Natural killer cell (primary cell): Measurements from ENCODE around the gene TPPP2. TPM values are rescaled to one million over a fixed set of nuclear protein-coding genes. Genes with fewer than 3 reads are reported as not detected.
A peak's percentile ranks its signal among the peaks of the same experiment; 100 is the strongest.

Source experiments
- ATAC-seq, 3 donors: fragments of 150-1000 bp in 2 of 3; fragments of 200-7000 bp in 1 of 3; cut with Tn5 transposase; 1 replicate in 1 of 3; 2 replicates in 2 of 3; pipeline ENCODE4 v1.10.0; 2021; ENCODE audit warnings: mild to moderate bottlenecking in 2 of 3, moderate library complexity in 2 of 3
- DNase-seq, 2 donors: peaks; one replicate each; pipeline versions ENCODE4 v3.0.0 to v3.0.0-alpha.2; 2013 to 2021; ENCODE audit warnings: mixed read lengths in 1 of 2
- H3K27ac ChIP-seq: one replicate; pipeline ENCODE4 v1.5.1; 2013; ENCODE audit warnings: mild to moderate bottlenecking, low read length
- H3K27me3 ChIP-seq: one replicate; pipeline ENCODE4 v1.6.1; 2013; ENCODE audit warnings: low read length; ENCODE audit not compliant: control insufficient read depth, insufficient read depth
- H3K36me3 ChIP-seq: one replicate; pipeline ENCODE4 v1.6.1; 2013; ENCODE audit warnings: low read length; ENCODE audit not compliant: control insufficient read depth, insufficient read depth
- H3K4me1 ChIP-seq: one replicate; pipeline ENCODE4 v1.6.1; 2013; ENCODE audit warnings: low read length; ENCODE audit not compliant: control insufficient read depth, insufficient read depth
- H3K4me3 ChIP-seq: one replicate; pipeline ENCODE4 v1.5.1; 2013; ENCODE audit warnings: low read length
- H3K9me3 ChIP-seq: one replicate; pipeline ENCODE4 v1.6.1; 2013; ENCODE audit warnings: low read length; ENCODE audit not compliant: control insufficient read depth, insufficient read depth
- H3K27ac Mint-ChIP-seq, 2 donors: one replicate each; pipeline ENCODE4 v1.8.0; 2022; ENCODE audit warnings: mild to moderate bottlenecking in 2 of 2, mixed read lengths in 2 of 2, moderate library complexity in 1 of 2
- H3K27me3 Mint-ChIP-seq, 2 donors: one replicate each; pipeline ENCODE4 v1.8.0; 2022; ENCODE audit warnings: low read depth in 2 of 2, mixed read lengths in 2 of 2
- H3K36me3 Mint-ChIP-seq: one replicate; pipeline ENCODE4 v1.8.0; 2022; ENCODE audit warnings: mixed read lengths
- H3K4me1 Mint-ChIP-seq, 2 donors: one replicate each; pipeline ENCODE4 v1.8.0; 2022; ENCODE audit warnings: mixed read lengths in 2 of 2
- H3K4me3 Mint-ChIP-seq: one replicate; pipeline ENCODE4 v1.8.0; 2022; ENCODE audit warnings: mild to moderate bottlenecking, moderate library complexity, mixed read lengths
- H3K9me3 Mint-ChIP-seq, 2 donors: one replicate each; pipeline ENCODE4 v1.8.0; 2022; ENCODE audit warnings: mixed read lengths in 2 of 2
- CTCF ChIP-seq: fragments of 200-600 bp; IDR thresholded peaks from one replicate; pipeline ENCODE4 v1.8.0; 2022; ENCODE audit warnings: antibody characterized with exemption
- WGBS: methylation state at CpG from one replicate; pipeline ENCODE4 v1.1.7; 2013; ENCODE audit warnings: missing lambda C conversion rate; ENCODE audit not compliant: insufficient coverage; 5-methylcytosine and 5-hydroxymethylcytosine counted together
- intact Hi-C: fragments of 100-400 bp; cut with micrococcal nuclease; formaldehyde crosslinking; loops from one replicate; pipeline ENCODE4 v1.14.2; 2022
- total RNA-seq, 4 donors: library from RNA; stranded (reverse); fragments of 120-200 nt in 1 of 4; gene quantifications; one replicate each; pipeline versions ENCODE4 v1.2.3 to v1.2.4, GENCODE V29; 2013 to 2022

Gene TPPP2
- total RNA-seq, 3 donors from 2014 or later (not counting 1 experiment from before 2014, with no cell fraction given), result not detected

- no peak overlapping the region for H3K27ac ChIP-seq
- H3K9me3 ChIP-seq, result no peaks in the 10 kb centered on the region
- peaks cover 5% of the 10 kb centered on the region for H3K27me3 ChIP-seq
- peaks cover 10% of the 10 kb centered on the region for H3K4me1 ChIP-seq
- H3K27me3 Mint-ChIP-seq, result peaks cover 0 to 14% of the 10 kb centered on the region in 2 donors
- peaks cover 4 to 6% of the 10 kb centered on the region in 2 donors for H3K4me1 Mint-ChIP-seq
- H3K4me3 Mint-ChIP-seq, result no peak overlapping the region
- ATAC-seq (no peak), DNase-seq (no peak)
- TF ChIP-seq CTCF, result no peak
- H3K4me3 ChIP-seq, result no peak overlapping the region
- 73% methylated on average over 1 of the region's 1 CpG for WGBS
- no peak overlapping the region for H3K27ac Mint-ChIP-seq
- intact Hi-C loops, result no loop called here
- H3K9me3 Mint-ChIP-seq, result no peaks in the 10 kb centered on the region
- no peaks in the 10 kb centered on the region for H3K36me3 ChIP-seq
- H3K36me3 Mint-ChIP-seq, result no peaks in the 10 kb centered on the region
Observed at GRCh38 chr14:21019366-21019765, 10.7 kb upstream of the TPPP2 start.

DNA sequence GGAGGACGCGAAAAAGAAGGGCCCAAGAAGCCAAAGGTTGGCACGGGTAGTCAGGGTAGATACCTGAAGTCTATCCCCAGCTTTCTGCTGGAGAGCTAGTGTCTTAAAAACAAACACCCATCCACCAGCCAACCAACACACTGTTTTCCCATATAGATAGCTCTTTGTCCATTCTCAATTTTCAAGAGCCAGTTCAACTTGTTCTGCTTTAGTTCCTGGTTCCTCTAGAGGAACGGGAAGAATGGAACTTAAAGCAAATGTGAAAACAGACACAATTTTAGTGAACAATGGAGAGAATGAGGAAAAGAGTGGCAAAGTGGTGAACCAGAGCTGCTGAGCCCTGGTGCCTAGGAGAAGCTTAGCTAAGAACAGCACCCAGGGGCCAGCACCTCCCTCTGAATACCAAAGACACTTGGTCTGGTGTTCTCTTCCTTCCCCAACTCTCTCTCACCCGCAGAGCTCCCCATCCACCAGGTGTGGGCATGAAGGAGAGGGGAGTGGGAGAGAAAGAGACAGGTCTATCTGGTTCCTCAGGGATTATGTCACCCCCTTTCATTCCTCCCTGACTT lies 9.0 kb upstream of the TPPP2 start:
- H3K27ac ChIP-seq, result no peak overlapping the region
- no peaks in the 10 kb centered on the region for H3K9me3 ChIP-seq
- DNase-seq (no peak), ATAC-seq (no peak)
- WGBS, result 90% methylated on average over 4 of the region's 5 CpGs
- H3K27me3 ChIP-seq, result peaks cover 2% of the 10 kb centered on the region
- Mint-ChIP-seq H3K27ac (no peak overlapping the region), H3K4me1 (peaks cover 7 to 13% of the 10 kb centered on the region in 2 donors), H3K9me3 (no peaks in the 10 kb centered on the region), H3K4me3 (no peak overlapping the region), H3K36me3 (no peaks in the 10 kb centered on the region), H3K27me3 (peaks cover 0 to 15% of the 10 kb centered on the region in 2 donors)
- no peaks in the 10 kb centered on the region for H3K36me3 ChIP-seq
- no peak for TF ChIP-seq CTCF
- intact Hi-C loops, result no loop called here
- H3K4me3 ChIP-seq, result no peak overlapping the region
- peaks cover 23% of the 10 kb centered on the region for H3K4me1 ChIP-seq

DNA sequence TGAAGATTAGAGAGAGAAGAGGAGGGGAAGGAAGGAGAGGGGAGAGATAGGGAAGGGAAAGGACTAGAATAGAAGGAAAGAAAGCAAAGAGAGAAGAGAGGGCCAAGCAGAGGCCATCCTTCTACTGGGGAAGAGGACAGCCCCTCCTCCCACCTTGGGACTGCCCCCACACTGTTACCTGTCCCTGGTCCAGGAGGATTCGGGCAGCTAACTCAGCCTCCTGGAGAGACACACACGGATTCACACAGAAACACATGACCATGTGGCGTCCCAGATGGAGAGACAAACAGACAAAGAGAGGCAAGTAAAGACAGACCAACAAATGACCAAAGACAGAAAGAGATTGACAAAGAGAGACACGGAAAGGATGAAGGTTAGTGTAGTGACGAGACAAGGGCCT lies 7.3 kb upstream of the TPPP2 start:
- Histone ChIP-seq H3K4me1 (peaks cover 23% of the 10 kb centered on the region), H3K4me3 (no peak overlapping the region), H3K27me3 (peaks cover 2% of the 10 kb centered on the region), H3K36me3 (no peaks in the 10 kb centered on the region), H3K9me3 (no peaks in the 10 kb centered on the region), H3K27ac (no peak overlapping the region)
- 97% methylated on average over 5 of the region's 5 CpGs for WGBS
- no peak for ATAC-seq
- intact Hi-C loops, result no loop called here
- peaks cover 7 to 13% of the 10 kb centered on the region in 2 donors for H3K4me1 Mint-ChIP-seq
- H3K27me3 Mint-ChIP-seq, result peaks cover 0 to 15% of the 10 kb centered on the region in 2 donors
- TF ChIP-seq CTCF, result no peak
- H3K4me3 Mint-ChIP-seq, result peak overlapping the region; percentile 18
- H3K36me3 Mint-ChIP-seq, result no peaks in the 10 kb centered on the region
- H3K27ac Mint-ChIP-seq, result peak overlapping the region in 1 of 2 donors; percentile 10
- H3K9me3 Mint-ChIP-seq, result no peaks in the 10 kb centered on the region
- DNase-seq, result no peak

GRCh38 chr14:21023174-21023573 lies 6.8 kb upstream of the TPPP2 start:
- Mint-ChIP-seq H3K4me3 (peak overlapping the region; percentile 18), H3K36me3 (no peaks in the 10 kb centered on the region), H3K9me3 (no peaks in the 10 kb centered on the region), H3K27me3 (peaks cover 0 to 15% of the 10 kb centered on the region in 2 donors), H3K4me1 (peaks cover 7 to 13% of the 10 kb centered on the region in 2 donors), H3K27ac (peak overlapping the region in 1 of 2 donors; percentile 10)
- Histone ChIP-seq H3K9me3 (no peaks in the 10 kb centered on the region), H3K4me1 (peaks cover 23% of the 10 kb centered on the region), H3K4me3 (no peak overlapping the region), H3K27me3 (peaks cover 2% of the 10 kb centered on the region), H3K36me3 (no peaks in the 10 kb centered on the region), H3K27ac (no peak overlapping the region)
- TF ChIP-seq CTCF, result no peak
- no peak for DNase-seq
- ATAC-seq, result no peak
- 69% methylated on average over 7 of the region's 7 CpGs for WGBS
- intact Hi-C loops, result no loop called here
